Embryonic facial prominence (tissue), 1 donor: ENCODE data around the gene BLTP3A.
"Not testable (repeated sequence)": the region's sequence is repeated elsewhere in the genome, so short reads cannot be mapped to it uniquely, and the experiment has no call there.

Source experiments
- DNase-seq: peaks from one replicate; pipeline ENCODE4 v3.0.0-alpha.2; 2016; ENCODE audit errors: extremely low spot score

The BLTP3A gene

GRCh38 chr6:34791164-34791700 lies 651 bp upstream of the BLTP3A start:
- DNase-seq = no peak

DNA sequence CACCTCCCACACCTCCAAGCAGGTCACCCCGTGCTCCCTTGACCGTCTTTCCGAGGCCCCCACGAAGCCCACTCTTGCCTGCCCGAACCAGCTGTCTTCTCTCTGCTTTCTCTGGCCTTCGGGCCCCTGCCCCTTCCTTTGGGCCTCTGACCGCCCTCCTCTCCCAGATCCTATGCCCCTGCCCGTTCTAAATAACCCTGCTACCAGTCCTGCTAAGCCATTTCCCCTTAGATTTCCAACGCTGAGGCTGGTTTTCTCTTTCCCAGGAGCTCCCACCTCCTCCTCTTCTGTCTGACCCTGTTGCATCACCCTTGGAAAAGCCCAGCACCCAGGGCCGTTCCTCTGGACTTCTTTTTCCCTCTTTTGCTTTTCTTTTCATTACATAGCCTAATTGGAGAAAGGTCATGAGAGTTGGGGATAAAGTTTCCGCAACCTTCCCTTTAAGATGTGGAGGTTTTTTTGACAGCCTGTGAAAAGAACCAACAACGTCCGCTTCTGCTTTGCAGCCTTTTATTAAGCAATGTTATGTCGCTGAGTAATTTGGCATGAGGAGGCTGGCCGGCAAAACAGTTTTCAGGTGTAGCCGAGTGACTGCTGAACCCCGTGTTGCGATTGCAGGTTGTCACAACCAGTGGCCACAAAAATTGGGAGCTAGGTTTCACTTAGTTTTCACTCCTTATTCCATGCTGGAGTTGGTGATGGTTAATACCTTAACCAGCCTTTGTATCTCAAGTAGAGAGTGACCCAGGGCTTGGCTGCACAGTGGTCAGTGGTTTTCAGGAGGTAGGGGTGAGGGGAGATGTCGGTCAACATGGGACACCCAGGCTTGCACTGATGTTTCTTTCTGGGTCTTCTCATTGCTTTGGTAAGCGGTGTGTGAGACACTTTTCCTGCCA lies 970 bp downstream of the BLTP3A start:
- no peak for DNase-seq

GRCh38 chr6:34793877-34794276 lies 2.0 kb downstream of the BLTP3A start:
- DNase-seq = no peak

DNA sequence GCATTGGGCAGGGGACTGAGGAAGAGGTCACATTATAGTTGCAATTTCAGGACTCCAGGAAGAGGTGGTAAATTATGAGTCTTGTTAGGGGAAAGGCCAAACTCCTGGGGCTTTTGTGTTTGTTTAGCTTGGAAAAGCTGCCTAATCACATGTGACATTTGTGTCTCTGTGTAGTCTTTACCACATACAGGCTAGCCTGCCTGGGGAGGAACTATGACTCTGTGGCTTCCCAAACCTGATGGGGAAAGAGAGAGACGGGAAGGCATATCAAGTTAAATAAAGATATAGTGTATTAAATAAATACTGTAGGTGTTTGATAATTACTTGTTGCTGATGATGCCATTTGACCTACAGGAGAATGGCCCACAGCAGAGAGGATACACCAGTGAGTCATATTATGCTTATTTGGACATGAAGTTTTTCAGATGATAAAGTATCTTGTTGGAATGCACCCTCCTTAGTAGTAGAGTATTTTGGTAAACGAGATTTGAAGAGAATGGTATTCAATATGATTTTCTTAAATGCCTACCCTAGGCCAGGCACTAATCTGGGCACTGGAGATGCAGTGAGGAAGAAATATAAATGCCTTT lies 4.0 kb downstream of the BLTP3A start:
- no peak for DNase-seq

DNA sequence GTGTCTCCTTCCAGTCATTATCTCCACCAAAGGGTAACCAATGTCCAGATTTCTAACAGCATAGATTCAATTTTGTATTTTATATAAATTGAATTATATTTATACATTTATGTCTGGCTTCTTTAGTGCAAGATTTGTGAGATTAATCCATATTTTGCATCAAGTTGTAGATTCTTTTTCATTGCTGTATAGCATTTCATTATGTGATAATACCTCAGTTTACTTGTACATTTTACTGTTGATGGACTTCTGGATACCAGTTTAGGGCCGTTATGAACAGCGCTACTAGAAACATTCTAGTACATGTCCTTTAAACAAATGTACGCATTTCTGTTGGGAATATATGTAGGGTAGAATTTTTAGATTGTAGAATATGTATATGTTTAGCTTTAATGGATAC lies 6.2 kb downstream of the BLTP3A start:
- DNase-seq = no peak

- DNase-seq = no peak
Measured at GRCh38 chr6:34799547-34799946, 7.7 kb downstream of the BLTP3A start.

- no peak for DNase-seq
Measured at GRCh38 chr6:34804543-34804942, 12.7 kb downstream of the BLTP3A start.

DNA sequence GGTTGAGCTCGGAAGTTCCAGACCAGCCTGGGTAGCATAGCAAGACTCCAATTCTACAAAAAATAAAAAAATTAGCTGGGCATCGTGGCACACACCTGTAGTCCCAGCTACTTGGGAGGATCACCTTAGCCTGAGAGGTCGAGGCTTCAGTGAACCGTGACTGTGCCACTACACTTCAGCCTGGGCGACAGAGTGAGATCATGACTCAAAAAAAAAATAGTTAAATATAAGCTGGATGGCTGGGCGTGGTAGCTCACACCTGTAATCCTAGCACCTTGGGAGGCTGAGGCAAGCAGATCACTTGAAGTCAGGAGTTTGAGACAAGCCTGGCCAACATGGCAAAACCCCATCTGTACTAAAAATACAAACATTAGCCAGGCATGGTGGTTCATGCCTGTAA lies 13.2 kb downstream of the BLTP3A start:
- not testable (repeated sequence) for DNase-seq

DNA sequence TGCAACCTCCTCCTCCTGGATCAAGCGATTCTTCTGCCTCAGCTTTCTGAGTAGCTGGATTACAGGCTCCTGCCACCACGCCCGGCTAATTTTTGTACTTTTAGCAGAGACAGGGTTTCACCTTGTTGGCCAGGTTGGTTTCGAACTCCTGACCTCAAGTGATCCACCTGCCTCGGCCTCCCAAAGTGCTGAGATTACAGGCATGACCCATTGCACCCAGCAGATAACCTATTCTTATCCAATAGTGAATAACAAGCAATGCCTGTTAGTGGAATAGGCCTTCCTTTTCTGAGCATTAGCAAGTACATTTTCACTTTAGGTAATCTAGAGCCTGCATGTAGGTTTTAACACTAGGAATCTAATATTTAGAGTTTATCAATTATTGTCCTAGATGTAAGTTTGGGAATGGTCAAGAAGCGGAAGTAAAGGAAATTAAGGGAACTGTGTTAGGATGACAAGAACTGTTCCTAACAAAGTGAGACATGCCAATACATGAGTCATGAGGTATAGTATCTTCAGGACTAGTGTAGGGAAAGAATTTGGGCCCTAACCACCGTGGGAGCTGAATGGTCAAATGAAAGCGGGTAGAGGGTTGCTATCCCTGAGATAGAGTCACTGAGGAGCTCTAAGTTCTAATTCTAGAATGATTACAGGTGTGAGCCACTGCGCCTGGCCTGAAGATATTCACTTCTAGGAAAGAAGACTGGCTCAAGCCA lies 15.0 kb downstream of the BLTP3A start:
- no peak for DNase-seq

DNA sequence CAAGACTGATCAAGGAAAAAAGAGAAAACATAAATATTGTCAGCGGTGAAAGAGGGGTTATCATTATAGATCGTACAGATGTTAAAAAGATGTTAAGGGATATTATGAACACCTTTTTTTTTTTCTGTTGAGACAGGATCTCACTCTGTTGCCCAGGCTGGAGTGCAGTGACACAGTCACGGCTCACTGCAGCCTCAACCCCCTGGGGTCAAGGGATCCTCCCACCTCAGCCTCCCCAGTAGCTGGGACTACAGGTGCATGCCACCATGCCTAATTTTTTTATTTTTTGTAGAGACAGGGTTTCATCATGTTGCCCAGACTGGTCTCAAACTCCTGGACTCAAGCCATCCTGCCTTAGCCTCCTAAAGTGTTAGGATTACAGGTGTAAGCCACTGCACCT lies 16.6 kb downstream of the BLTP3A start:
- not testable (repeated sequence) for DNase-seq

GRCh38 chr6:34809419-34809818 lies 17.5 kb downstream of the BLTP3A start:
- not testable (repeated sequence) for DNase-seq

GRCh38 chr6:34810017-34810882 lies 18.4 kb downstream of the BLTP3A start:
- DNase-seq = no peak

- no peak for DNase-seq
Measured at GRCh38 chr6:34810936-34811632, 19.2 kb downstream of the BLTP3A start.

DNA sequence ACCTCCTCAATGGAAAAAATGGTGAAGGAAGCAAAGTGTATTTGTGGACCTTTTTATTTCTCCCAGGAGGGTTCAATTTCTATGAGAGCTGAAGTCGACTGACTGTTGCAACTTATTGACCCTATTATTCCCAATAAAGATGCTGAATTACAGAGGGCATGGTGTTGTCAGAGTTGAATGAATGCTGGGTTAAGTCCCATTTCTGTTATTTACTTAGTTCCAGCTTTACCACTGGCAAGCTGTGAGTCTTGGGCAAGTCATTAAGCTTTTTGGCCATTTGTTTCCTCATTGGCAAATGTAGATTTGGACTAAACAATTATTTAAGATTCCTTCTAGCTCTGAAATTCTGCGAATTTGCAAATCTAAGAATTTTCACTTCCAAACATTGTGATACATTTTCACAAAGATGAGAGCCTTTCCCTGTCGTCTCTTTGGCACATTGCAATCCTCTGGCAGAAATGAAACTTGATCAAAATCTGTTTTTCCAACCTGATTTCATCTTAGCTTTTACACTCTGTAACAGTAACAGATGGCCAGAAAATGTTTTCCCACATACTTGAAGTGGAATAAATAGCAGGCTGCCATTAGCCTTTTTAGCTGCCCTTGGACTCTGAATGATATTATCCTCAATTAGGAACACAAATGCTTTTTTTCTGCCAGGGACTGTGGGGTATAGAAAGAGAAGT lies 21.3 kb downstream of the BLTP3A start:
- no peak for DNase-seq

- no peak for DNase-seq
Measured at GRCh38 chr6:34816635-34817301, 24.9 kb downstream of the BLTP3A start.

- no peak for DNase-seq
Measured at GRCh38 chr6:34817446-34817845, 25.6 kb downstream of the BLTP3A start.

DNA sequence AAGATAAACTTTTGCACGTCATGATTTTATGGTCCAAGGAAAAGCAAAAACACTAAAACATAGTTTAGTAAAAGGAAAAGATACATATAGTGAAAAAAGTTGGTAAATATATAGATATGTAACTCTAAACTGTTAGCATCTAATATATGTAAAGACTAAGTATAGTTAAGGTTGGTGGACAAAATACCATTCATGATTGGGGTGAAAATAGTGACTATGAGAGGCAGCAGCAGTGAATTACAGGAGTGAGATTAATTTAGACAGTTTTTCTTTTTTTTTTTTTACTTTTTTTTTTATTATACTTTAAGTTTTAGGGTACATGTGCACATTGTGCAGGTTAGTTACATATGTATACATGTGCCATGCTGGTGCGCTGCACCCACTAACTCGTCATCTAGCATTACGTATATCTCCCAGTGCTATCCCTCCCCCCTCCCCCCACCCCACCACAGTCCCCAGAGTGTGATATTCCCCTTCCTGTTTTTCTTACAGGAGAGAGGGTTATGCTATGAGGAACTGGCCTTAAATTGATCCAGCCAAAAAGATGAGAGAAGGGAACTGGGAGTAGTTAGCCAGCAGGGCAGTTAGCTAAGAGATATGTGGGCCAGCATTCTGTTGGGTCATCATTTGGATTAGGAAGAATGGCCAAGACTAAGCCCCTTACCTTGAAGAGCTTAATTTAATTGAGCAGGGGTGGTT lies 27.1 kb downstream of the BLTP3A start:
- not testable (repeated sequence) for DNase-seq

DNA sequence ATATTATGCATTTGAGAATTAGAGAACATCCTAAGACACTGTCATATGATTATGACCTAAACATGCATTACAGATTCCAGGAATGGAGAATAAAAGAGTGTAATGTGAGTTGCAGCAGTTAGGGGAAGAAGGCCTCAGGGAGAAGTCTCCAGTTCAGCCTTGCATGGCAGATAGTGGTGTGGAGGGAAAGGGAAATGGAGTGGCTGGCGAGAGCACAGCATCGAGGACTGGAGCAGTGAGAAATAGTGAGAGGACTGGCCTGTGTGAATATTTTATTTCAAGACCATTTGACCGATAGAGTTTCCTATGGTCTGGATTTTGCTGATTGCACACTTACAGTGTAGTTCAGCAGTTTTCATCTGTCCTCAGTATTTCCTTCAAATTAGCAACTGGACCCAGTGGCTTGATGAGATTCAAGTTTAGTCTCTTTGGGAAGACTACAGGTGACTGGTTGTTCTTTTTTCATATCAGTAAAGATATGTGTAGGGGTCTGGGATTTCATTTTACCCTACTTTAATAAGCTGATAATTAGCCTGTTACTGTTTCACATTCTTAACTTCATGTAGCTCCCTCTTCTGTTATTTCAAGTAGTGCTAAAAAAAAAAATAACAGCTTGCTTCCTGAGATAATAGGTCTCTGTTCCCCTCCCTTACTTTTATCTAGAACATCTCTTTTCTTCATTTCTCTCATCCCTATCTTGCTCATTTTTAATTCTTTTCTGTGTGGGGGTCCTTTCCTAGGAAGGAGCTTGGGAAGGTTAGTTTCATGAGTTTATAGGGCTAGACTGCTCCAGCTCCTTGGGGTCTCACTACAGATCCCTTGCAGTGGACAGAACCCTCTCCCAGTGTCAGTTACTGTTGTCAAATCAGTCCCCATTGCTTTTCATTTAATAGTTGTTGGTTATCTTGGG lies 27.9 kb downstream of the BLTP3A start:
- DNase-seq = no peak
